HepG2 (cell line): ENCODE data around the gene STX8. TPM values are rescaled to one million over a fixed set of nuclear protein-coding genes. Genes with fewer than 3 reads are reported as not detected.

Experiments
- ATAC-seq: fragments of 200-7000 bp; cut with Tn5 transposase; 3 replicates; pipeline ENCODE4 v1.9.1; 2020; ENCODE audit warnings: mild to moderate bottlenecking, moderate library complexity
- BruUV-seq: library from RNA; stranded (reverse); fragments of 400-500 nt; replicated peaks from 2 replicates; lab custom pipeline; 2021; lab: Mats Ljungman, UMichigan
- CTCF ChIA-PET: fragments of 300-600 bp; formaldehyde crosslinking; extraction: SDS; loops from one replicate; lab custom pipeline; 2021; ENCODE audit warnings: low total read pairs, inconsistent platforms, low intra/inter-chr PET ratio; lab: Yijun Ruan, JAX
- POLR2A ChIA-PET: fragments of 350-600 bp; sonication (Branson Sonifier 250); formaldehyde crosslinking; loops from one replicate; lab custom pipeline; 2020; ENCODE audit warnings: antibody characterized with exemption, inconsistent platforms; lab: Yijun Ruan, JAX
- DNase-seq: peaks from one replicate; pipeline ENCODE4 v3.0.0-alpha.2; 2015; ENCODE audit warnings: low spot score
- FAIRE-seq: peaks from 3 replicates; lab custom pipeline; 2011; peaks lifted over from hg19 to GRCh38; lab: Jason Lieb, UNC
- H2AFZ ChIP-seq: one replicate; pipeline ENCODE4 v1.6.1; 2011; ENCODE audit warnings: low read length, inconsistent platforms
- H3K27ac ChIP-seq: fragments of 300-600 bp; 3 replicates; pipeline ENCODE4 v1.8.0; 2011; ENCODE audit warnings: mixed run types, mild to moderate bottlenecking, mixed read lengths, low read length, inconsistent platforms; ENCODE audit not compliant: insufficient read depth; ENCODE audit errors: extremely low read length
- H3K27me3 ChIP-seq, 2 experiments: fragments of 200-600 bp in 1 of 2; 2 replicates in 1 of 2; 3 replicates in 1 of 2; pipeline versions ENCODE4 v1.6.0 to v1.8.0; 2011; ENCODE audit warnings: low read length in 2 of 2, mild to moderate bottlenecking in 2 of 2, moderate library complexity in 2 of 2, inconsistent platforms in 1 of 2; ENCODE audit not compliant: insufficient read depth in 2 of 2, control insufficient read depth in 1 of 2
- H3K36me3 ChIP-seq, 2 experiments: fragments of 200-600 bp in 1 of 2; replicated peaks in 1 of 2; 2 replicates in 1 of 2; 3 replicates in 1 of 2; pipeline versions ENCODE4 v1.5.1 to v1.8.0; 2011; ENCODE audit warnings: low read length in 2 of 2, inconsistent platforms in 1 of 2; ENCODE audit not compliant: insufficient read depth in 2 of 2, control insufficient read depth in 1 of 2
- H3K4me1 ChIP-seq: 2 replicates; pipeline ENCODE4 v1.5.1; 2012; ENCODE audit warnings: low read length, inconsistent platforms; ENCODE audit not compliant: insufficient read depth
- H3K4me2 ChIP-seq: 2 replicates; pipeline ENCODE4 v1.6.0; 2011; ENCODE audit warnings: low read depth, low read length, inconsistent platforms
- H3K4me3 ChIP-seq, 3 experiments: fragments of 200-600 bp in 1 of 3; sonication (generic), shearing (Covaris generic) in 1 of 3; replicated peaks in 1 of 3; 2 replicates each; pipeline ENCODE4 v1.5.1; 2011 to 2016; ENCODE audit warnings: low read length in 3 of 3, inconsistent platforms in 2 of 3, low read depth in 2 of 3, mild to moderate bottlenecking in 2 of 3, control low read depth in 1 of 3, mixed read lengths in 1 of 3; ENCODE audit not compliant: insufficient read depth in 1 of 3
- H3K79me2 ChIP-seq: one replicate; pipeline ENCODE4 v1.6.1; 2011; ENCODE audit warnings: low read length, inconsistent platforms; ENCODE audit not compliant: insufficient read depth
- H3K9ac ChIP-seq: 2 replicates; pipeline ENCODE4 v1.6.0; 2011; ENCODE audit warnings: mild to moderate bottlenecking, low read depth, low read length, inconsistent platforms; ENCODE audit not compliant: insufficient read depth
- H3K9me3 ChIP-seq: 2 replicates; pipeline ENCODE4 v1.5.1; 2012; ENCODE audit warnings: mild to moderate bottlenecking, low read length
- H4K20me1 ChIP-seq: 2 replicates; pipeline ENCODE4 v1.6.0; 2011; ENCODE audit warnings: inconsistent platforms, mild to moderate bottlenecking, low read length, moderate library complexity; ENCODE audit not compliant: insufficient read depth
- CENPX ChIP-seq: sonication (generic); formaldehyde crosslinking; IDR thresholded peaks from 2 replicates; pipeline ENCODE4 v1.9.0; 2021; ENCODE audit warnings: mild to moderate bottlenecking, missing genetic modification reagents, moderate library complexity
- EHMT2 ChIP-seq: fragments of 200-600 bp; sonication (generic); IDR thresholded peaks from 2 replicates; pipeline ENCODE4 v1.7.0; 2017; ENCODE audit warnings: antibody characterized with exemption, low read depth, low read length, borderline replicate concordance
- JDP2 ChIP-seq: sonication (generic); formaldehyde crosslinking; IDR thresholded peaks from 2 replicates; pipeline ENCODE4 v1.8.1; 2022; ENCODE audit warnings: missing genetic modification reagents, borderline replicate concordance
- KDM5B ChIP-seq: sonication (generic); formaldehyde crosslinking; IDR thresholded peaks from 2 replicates; pipeline ENCODE4 v1.4.0; 2020; ENCODE audit warnings: missing genetic modification reagents, mild to moderate bottlenecking, borderline replicate concordance
- PTBP1 ChIP-seq: fragments of 200-400 bp; formaldehyde crosslinking; IDR thresholded peaks from 2 replicates; pipeline ENCODE4 v1.6.1; 2018; ENCODE audit warnings: low read length, low read depth; ENCODE audit not compliant: poor library complexity, severe bottlenecking
- REL ChIP-seq: sonication (generic); formaldehyde crosslinking; conservative IDR thresholded peaks from 2 replicates; pipeline ENCODE4 v1.8.0; 2022; ENCODE audit warnings: mild to moderate bottlenecking, missing genetic modification reagents, moderate library complexity
- SMAD9 ChIP-seq: sonication (generic); formaldehyde crosslinking; IDR thresholded peaks from 2 replicates; pipeline ENCODE4 v1.5.1; 2020; ENCODE audit warnings: mild to moderate bottlenecking, missing genetic modification reagents
- SUZ12 ChIP-seq: fragments of 150-350 bp; IDR thresholded peaks from 2 replicates; pipeline ENCODE4 v1.6.1; 2014; ENCODE audit warnings: low read depth, low read length
- TBX3 ChIP-seq: fragments of 450-650 bp; IDR thresholded peaks from 2 replicates; pipeline ENCODE4 v1.6.1; 2017; ENCODE audit warnings: antibody characterized with exemption, mild to moderate bottlenecking, inconsistent platforms, borderline replicate concordance
- ZFYVE20 ChIP-seq: sonication (generic); formaldehyde crosslinking; IDR thresholded peaks from 2 replicates; pipeline ENCODE4 v1.8.0; 2023; ENCODE audit warnings: low read depth, mild to moderate bottlenecking, moderate library complexity, missing genetic modification reagents, borderline replicate concordance
- ZNF335 ChIP-seq: sonication (generic); formaldehyde crosslinking; IDR thresholded peaks from 2 replicates; pipeline ENCODE4 v1.4.0; 2020; ENCODE audit warnings: missing genetic modification reagents
- ZNF530 ChIP-seq: sonication (generic); formaldehyde crosslinking; IDR thresholded peaks from 2 replicates; pipeline ENCODE4 v1.5.0; 2020; ENCODE audit warnings: low read depth, mild to moderate bottlenecking, missing genetic modification reagents
- WGBS: methylation state at CpG from one replicate; pipeline ENCODE4 v1.1.6; 2017; ENCODE audit warnings: low lambda C conversion rate; 5-methylcytosine and 5-hydroxymethylcytosine counted together
- in situ Hi-C: cut with HindIII; loops from 2 replicates; pipeline ENCODE4 v1.10.0; 2017; ENCODE audit warnings: low pct_unique_long_range_greater_than_20kb; ENCODE audit not compliant: extremely low pct_ligation_motif_present
- intact Hi-C: fragments of 100-400 bp; cut with micrococcal nuclease; formaldehyde crosslinking; loops from one replicate; pipeline ENCODE4 v1.10.0; 2022; ENCODE audit not compliant: unreplicated experiment
- polyA plus RNA-seq, 8 experiments: library from polyadenylated mRNA; depleted of rRNA in 3 of 8; stranded (reverse) in 7 of 8; unstranded in 1 of 8; fragments of >200 nt; fragmentation: Illumina TruSeq in 4 of 8; extraction: Trizol in 4 of 8; gene quantifications; 2 replicates each; pipeline versions ENCODE4 v1.2.1 to v1.2.3, GENCODE V29; 2011 to 2016; ENCODE audit warnings: low read depth in 4 of 8, missing spikeins in 1 of 8, mixed read lengths in 1 of 8; ENCODE audit not compliant: insufficient read depth in 1 of 8
- total RNA-seq, 5 experiments: library from RNA; depleted of rRNA; stranded (reverse); fragments of >200 nt; fragmentation: Illumina TruSeq; extraction: Trizol; gene quantifications; 2 replicates each; pipeline ENCODE4 v1.2.3, GENCODE V29; 2016; ENCODE audit warnings: low read depth in 1 of 5
- TF ChIP-seq, protein P1 (sequence below): sonication (generic); formaldehyde crosslinking; IDR thresholded peaks from 2 replicates; pipeline ENCODE4 v1.4.0; 2020; ENCODE audit warnings: missing genetic modification reagents
- TF ChIP-seq, protein P2 (sequence below): IDR thresholded peaks from 2 replicates; pipeline ENCODE4 v1.6.1; 2012; ENCODE audit warnings: low read length, improper control_type of control experiment
- TF ChIP-seq, protein P3 (sequence below): sonication (generic); formaldehyde crosslinking; conservative IDR thresholded peaks from 2 replicates; pipeline ENCODE4 v1.4.0; 2020; ENCODE audit warnings: missing genetic modification reagents

STX8 gene
- total and polyA plus RNA-seq, 2 of the 13 experiments (the other 11 are each of a cell fraction or from before 2014, with no cell fraction given), result 36.4 to 53.6 TPM

DNA sequence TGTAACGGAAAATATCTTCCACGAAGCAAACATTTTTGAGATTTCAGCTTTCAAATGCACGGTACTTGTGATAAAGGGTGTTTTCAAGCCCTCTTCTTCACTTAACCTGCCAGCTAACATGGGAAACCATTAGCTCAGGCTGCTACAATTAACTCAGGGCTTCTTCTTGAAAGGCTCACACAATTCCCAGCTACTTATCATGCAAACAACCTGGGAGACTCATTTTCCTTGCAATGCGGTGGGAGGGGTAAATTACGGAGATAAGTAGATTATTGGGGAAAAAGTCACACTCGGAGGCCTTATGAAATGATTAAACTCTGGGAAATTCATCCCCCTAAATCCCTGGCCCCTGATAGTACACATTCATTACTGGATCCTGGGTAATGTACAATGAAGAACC, 266.4 kb downstream of the STX8 start (continued):
- no peak for TF ChIP-seq REL
- TF ChIP-seq EHMT2, result no peak
- no peak for TF ChIP-seq CENPX (CRISPR knock-in tag)
- no peak for TF ChIP-seq KDM5B (CRISPR knock-in tag)

DNA sequence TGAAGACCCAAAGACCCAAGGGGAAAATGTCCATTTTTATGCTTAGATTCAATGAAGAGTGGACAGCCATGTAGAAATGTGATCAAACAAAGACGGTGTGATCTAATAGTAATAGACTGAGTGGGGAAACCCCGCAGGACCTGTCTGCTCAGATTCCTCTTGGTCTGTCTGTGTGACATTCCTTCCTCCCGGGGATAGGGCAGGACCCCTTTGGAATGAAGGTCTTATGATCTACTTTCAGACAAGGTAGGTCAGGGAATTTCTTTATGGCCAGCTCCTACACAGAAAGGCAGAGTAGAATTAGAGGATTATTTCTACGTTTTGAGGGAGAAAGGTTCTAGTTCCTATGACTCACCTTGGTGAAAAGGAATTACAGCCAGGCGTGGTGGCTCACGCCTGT, 267.6 kb downstream of the STX8 start:
- intact Hi-C loops, result no loop called here
- no peaks in the 10 kb centered on the region for H3K79me2 ChIP-seq
- CTCF ChIA-PET, result no interaction called here
- no peaks in the 10 kb centered on the region for H3K27me3 ChIP-seq
- H3K27ac ChIP-seq, result no peak overlapping the region
- WGBS, result 93% methylated on average over 6 of the region's 6 CpGs
- H3K36me3 ChIP-seq, result no peaks in the 10 kb centered on the region
- H3K9me3 ChIP-seq, result no peaks in the 10 kb centered on the region
- no peak overlapping the region for H3K4me3 ChIP-seq
- FAIRE-seq (no peak), DNase-seq (no peak), ATAC-seq (no peak)
- POLR2A ChIA-PET, result no interaction called here
- BruUV-seq, result no TSS peak
- TF ChIP-seq, protein P1, sequence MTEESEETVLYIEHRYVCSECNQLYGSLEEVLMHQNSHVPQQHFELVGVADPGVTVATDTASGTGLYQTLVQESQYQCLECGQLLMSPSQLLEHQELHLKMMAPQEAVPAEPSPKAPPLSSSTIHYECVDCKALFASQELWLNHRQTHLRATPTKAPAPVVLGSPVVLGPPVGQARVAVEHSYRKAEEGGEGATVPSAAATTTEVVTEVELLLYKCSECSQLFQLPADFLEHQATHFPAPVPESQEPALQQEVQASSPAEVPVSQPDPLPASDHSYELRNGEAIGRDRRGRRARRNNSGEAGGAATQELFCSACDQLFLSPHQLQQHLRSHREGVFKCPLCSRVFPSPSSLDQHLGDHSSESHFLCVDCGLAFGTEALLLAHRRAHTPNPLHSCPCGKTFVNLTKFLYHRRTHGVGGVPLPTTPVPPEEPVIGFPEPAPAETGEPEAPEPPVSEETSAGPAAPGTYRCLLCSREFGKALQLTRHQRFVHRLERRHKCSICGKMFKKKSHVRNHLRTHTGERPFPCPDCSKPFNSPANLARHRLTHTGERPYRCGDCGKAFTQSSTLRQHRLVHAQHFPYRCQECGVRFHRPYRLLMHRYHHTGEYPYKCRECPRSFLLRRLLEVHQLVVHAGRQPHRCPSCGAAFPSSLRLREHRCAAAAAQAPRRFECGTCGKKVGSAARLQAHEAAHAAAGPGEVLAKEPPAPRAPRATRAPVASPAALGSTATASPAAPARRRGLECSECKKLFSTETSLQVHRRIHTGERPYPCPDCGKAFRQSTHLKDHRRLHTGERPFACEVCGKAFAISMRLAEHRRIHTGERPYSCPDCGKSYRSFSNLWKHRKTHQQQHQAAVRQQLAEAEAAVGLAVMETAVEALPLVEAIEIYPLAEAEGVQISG (CRISPR knock-in tag), result no peak
- no peak for TF ChIP-seq ZNF530
- no peak for TF ChIP-seq TBX3
- TF ChIP-seq JDP2 (CRISPR knock-in tag), result no peak
- TF ChIP-seq, protein P2, sequence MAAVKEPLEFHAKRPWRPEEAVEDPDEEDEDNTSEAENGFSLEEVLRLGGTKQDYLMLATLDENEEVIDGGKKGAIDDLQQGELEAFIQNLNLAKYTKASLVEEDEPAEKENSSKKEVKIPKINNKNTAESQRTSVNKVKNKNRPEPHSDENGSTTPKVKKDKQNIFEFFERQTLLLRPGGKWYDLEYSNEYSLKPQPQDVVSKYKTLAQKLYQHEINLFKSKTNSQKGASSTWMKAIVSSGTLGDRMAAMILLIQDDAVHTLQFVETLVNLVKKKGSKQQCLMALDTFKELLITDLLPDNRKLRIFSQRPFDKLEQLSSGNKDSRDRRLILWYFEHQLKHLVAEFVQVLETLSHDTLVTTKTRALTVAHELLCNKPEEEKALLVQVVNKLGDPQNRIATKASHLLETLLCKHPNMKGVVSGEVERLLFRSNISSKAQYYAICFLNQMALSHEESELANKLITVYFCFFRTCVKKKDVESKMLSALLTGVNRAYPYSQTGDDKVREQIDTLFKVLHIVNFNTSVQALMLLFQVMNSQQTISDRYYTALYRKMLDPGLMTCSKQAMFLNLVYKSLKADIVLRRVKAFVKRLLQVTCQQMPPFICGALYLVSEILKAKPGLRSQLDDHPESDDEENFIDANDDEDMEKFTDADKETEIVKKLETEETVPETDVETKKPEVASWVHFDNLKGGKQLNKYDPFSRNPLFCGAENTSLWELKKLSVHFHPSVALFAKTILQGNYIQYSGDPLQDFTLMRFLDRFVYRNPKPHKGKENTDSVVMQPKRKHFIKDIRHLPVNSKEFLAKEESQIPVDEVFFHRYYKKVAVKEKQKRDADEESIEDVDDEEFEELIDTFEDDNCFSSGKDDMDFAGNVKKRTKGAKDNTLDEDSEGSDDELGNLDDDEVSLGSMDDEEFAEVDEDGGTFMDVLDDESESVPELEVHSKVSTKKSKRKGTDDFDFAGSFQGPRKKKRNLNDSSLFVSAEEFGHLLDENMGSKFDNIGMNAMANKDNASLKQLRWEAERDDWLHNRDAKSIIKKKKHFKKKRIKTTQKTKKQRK, result no peak
- TF ChIP-seq ZNF335, result no peak
- TF ChIP-seq SMAD9, result no peak
- TF ChIP-seq ZFYVE20 (CRISPR knock-in tag), result no peak
- TF ChIP-seq, protein P3, sequence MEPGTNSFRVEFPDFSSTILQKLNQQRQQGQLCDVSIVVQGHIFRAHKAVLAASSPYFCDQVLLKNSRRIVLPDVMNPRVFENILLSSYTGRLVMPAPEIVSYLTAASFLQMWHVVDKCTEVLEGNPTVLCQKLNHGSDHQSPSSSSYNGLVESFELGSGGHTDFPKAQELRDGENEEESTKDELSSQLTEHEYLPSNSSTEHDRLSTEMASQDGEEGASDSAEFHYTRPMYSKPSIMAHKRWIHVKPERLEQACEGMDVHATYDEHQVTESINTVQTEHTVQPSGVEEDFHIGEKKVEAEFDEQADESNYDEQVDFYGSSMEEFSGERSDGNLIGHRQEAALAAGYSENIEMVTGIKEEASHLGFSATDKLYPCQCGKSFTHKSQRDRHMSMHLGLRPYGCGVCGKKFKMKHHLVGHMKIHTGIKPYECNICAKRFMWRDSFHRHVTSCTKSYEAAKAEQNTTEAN (CRISPR knock-in tag), result no peak
- no peak for TF ChIP-seq PTBP1
- no peak for TF ChIP-seq SUZ12
- H3K4me1 ChIP-seq, result 0 out of 2 replicates have a peak, but pooled peaks cover 9% of the 10 kb centered on the region
- in situ Hi-C loops, result no loop called here
- H2AFZ ChIP-seq, result no peak overlapping the region
- no peak overlapping the region for H3K4me2 ChIP-seq
- no peaks in the 10 kb centered on the region for H4K20me1 ChIP-seq
- no peak overlapping the region for H3K9ac ChIP-seq
